HepG2 (cell line): ENCODE results near the gene ATG4D. TPM values are rescaled to one million over a fixed set of nuclear protein-coding genes. Genes with fewer than 3 reads are reported as not detected.

Experiments
- AGO1 ChIP-seq: fragments of 200-400 bp; formaldehyde crosslinking; IDR thresholded peaks from 2 replicates; pipeline ENCODE4 v1.6.1; 2017; ENCODE audit warnings: mild to moderate bottlenecking, low read depth, low read length, moderate library complexity; ENCODE audit not compliant: poor library complexity, severe bottlenecking
- ATF7-NPFF ChIP-seq: sonication (generic); formaldehyde crosslinking; IDR thresholded peaks from 2 replicates; pipeline ENCODE4 v1.8.1; 2023; ENCODE audit warnings: mild to moderate bottlenecking, low read depth, missing genetic modification reagents, moderate library complexity
- FOSL1 ChIP-seq: sonication (generic); formaldehyde crosslinking; IDR thresholded peaks from 2 replicates; pipeline ENCODE4 v1.9.0; 2021; ENCODE audit warnings: missing genetic modification reagents, borderline replicate concordance
- FOXO1 ChIP-seq: sonication (generic); formaldehyde crosslinking; IDR thresholded peaks from 2 replicates; pipeline ENCODE4 v1.4.0; 2020; ENCODE audit warnings: missing genetic modification reagents
- HDAC6 ChIP-seq: fragments of 200-600 bp; sonication (generic); IDR thresholded peaks from 2 replicates; pipeline ENCODE4 v1.7.0; 2017; ENCODE audit warnings: mild to moderate bottlenecking, antibody characterized with exemption, low read length, low read depth
- HMG20B ChIP-seq: conservative IDR thresholded peaks from 2 replicates; pipeline ENCODE4 v1.6.1; 2016; ENCODE audit warnings: missing genetic modification reagents, missing compliant biosample characterization
- KLF12 ChIP-seq: sonication (generic); formaldehyde crosslinking; IDR thresholded peaks from 2 replicates; pipeline ENCODE4 v1.4.0; 2020; ENCODE audit warnings: missing genetic modification reagents, borderline replicate concordance
- KLF13 ChIP-seq: sonication (generic); formaldehyde crosslinking; IDR thresholded peaks from 2 replicates; pipeline ENCODE4 v1.4.0; 2020; ENCODE audit warnings: mild to moderate bottlenecking, missing genetic modification reagents
- KLF9 ChIP-seq: IDR thresholded peaks from 2 replicates; pipeline ENCODE4 v1.6.1; 2016; ENCODE audit warnings: low read depth
- NFYB ChIP-seq: sonication (generic); formaldehyde crosslinking; IDR thresholded peaks from 2 replicates; pipeline ENCODE4 v1.4.0; 2020; ENCODE audit warnings: missing genetic modification reagents
- NKX3-1 ChIP-seq: sonication (generic); formaldehyde crosslinking; IDR thresholded peaks from 2 replicates; pipeline ENCODE4 v1.5.0; 2020; ENCODE audit warnings: missing genetic modification reagents
- PHB2 ChIP-seq: fragments of 450-650 bp; IDR thresholded peaks from 2 replicates; pipeline ENCODE4 v1.6.1; 2018; ENCODE audit not compliant: partially characterized antibody
- PPARG ChIP-seq: conservative IDR thresholded peaks from 2 replicates; pipeline ENCODE4 v1.6.1; 2016; ENCODE audit warnings: missing biosample characterization, missing genetic modification reagents
- SIN3B ChIP-seq: fragments of 150-350 bp; IDR thresholded peaks from 2 replicates; pipeline ENCODE4 v1.6.1; 2014; ENCODE audit warnings: low read length
- SMC3 ChIP-seq: IDR thresholded peaks from 2 replicates; pipeline ENCODE4 v1.6.1; 2011; ENCODE audit warnings: low read length, improper control_type of control experiment
- SRSF9 ChIP-seq: fragments of 200-400 bp; formaldehyde crosslinking; IDR thresholded peaks from 2 replicates; pipeline ENCODE4 v1.6.1; 2018; ENCODE audit warnings: borderline replicate concordance, mild to moderate bottlenecking, low read depth, low read length; ENCODE audit not compliant: insufficient read depth, poor library complexity, severe bottlenecking
- ZNF224 ChIP-seq: sonication (generic); formaldehyde crosslinking; IDR thresholded peaks from 2 replicates; pipeline ENCODE4 v1.5.0; 2020; ENCODE audit warnings: mild to moderate bottlenecking, missing genetic modification reagents
- ZNF225 ChIP-seq: sonication (generic); formaldehyde crosslinking; IDR thresholded peaks from 2 replicates; pipeline ENCODE4 v1.4.0; 2020; ENCODE audit warnings: mild to moderate bottlenecking, missing genetic modification reagents
- ZNF24 ChIP-seq: fragments of 450-650 bp; IDR thresholded peaks from 2 replicates; pipeline ENCODE4 v1.6.1; 2017; ENCODE audit warnings: antibody characterized with exemption, mild to moderate bottlenecking
- ZNF326 ChIP-seq: sonication (generic); formaldehyde crosslinking; IDR thresholded peaks from 2 replicates; pipeline ENCODE4 v1.4.0; 2020; ENCODE audit warnings: missing genetic modification reagents, borderline replicate concordance
- polyA plus RNA-seq, 8 experiments: library from polyadenylated mRNA; depleted of rRNA in 3 of 8; stranded (reverse) in 7 of 8; unstranded in 1 of 8; fragments of >200 nt; fragmentation: Illumina TruSeq in 4 of 8; extraction: Trizol in 4 of 8; gene quantifications; 2 replicates each; pipeline versions ENCODE4 v1.2.1 to v1.2.3, GENCODE V29; 2011 to 2016; ENCODE audit warnings: low read depth in 4 of 8, missing spikeins in 1 of 8, mixed read lengths in 1 of 8; ENCODE audit not compliant: insufficient read depth in 1 of 8
- total RNA-seq, 5 experiments: library from RNA; depleted of rRNA; stranded (reverse); fragments of >200 nt; fragmentation: Illumina TruSeq; extraction: Trizol; gene quantifications; 2 replicates each; pipeline ENCODE4 v1.2.3, GENCODE V29; 2016; ENCODE audit warnings: low read depth in 1 of 5
- TF ChIP-seq, protein P1 (sequence below): sonication (generic); formaldehyde crosslinking; conservative IDR thresholded peaks from 2 replicates; pipeline ENCODE4 v1.4.0; 2020; ENCODE audit warnings: missing genetic modification reagents
- TF ChIP-seq, protein P2 (sequence below): sonication (generic); formaldehyde crosslinking; conservative IDR thresholded peaks from 2 replicates; pipeline ENCODE4 v1.8.0; 2022; ENCODE audit warnings: mild to moderate bottlenecking, moderate library complexity, missing genetic modification reagents
- TF ChIP-seq, protein P3 (sequence below): sonication (generic); formaldehyde crosslinking; conservative IDR thresholded peaks from 2 replicates; pipeline ENCODE4 v1.8.1; 2023; ENCODE audit warnings: missing genetic modification reagents
- TF ChIP-seq, protein P4 (sequence below): sonication (generic); formaldehyde crosslinking; IDR thresholded peaks from 2 replicates; pipeline ENCODE4 v1.4.0; 2020; ENCODE audit warnings: missing genetic modification reagents

Gene ATG4D
- total and polyA plus RNA-seq, 2 of the 13 experiments (the other 11 are each of a cell fraction or from before 2014, with no cell fraction given), result 17.8 to 19.0 TPM

DNA sequence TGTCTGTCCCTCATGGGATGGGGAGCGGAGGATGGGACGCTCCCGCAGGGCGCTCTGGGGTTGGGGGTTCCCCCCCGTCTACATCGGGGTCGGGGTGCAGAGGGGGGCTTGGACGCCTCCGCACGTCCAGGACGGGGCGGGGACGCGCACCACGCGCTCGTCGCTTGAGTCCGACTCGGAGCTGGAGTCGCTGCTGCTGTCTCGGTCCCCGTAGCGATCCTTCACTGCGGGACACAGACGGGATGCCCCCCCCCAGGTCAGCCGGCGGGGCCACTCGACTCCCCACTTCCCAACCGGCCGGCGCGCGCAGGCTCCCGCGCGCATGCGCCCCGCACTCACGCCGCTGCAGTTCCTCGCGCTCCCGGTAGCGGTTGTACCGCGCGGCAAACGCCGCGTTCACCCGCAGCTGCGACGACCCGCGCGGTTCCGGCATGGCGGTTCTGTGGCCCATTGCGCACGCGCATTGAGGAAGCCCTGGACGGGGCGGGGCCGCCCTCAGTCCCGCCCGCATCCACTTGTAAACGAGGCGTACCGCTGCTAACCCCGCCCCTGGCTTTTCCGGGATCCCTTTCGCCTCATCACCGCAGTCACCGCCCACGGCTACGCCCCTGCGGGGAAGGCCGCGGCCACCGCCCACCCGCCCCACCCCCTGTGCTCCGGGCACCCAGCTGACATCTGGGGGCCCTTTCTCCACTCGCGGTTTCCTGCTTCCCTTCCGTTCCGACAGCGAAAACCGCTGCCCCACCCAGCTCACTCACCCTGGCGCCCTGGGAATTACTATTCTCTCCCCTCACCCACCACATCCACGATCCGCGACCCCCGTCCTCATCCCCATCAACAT lies 22.1 kb downstream of the ATG4D start, which contains the start of gene KRI1 (continued):
- TF ChIP-seq ZNF24 (no peak), KLF9 (CRISPR knock-in tag) (peak; percentile 79; the same call in 1 of the 2 replicates), PHB2 (no peak), PPARG (CRISPR knock-in tag) (peak; percentile 59), SIN3B (no peak), FOXO1 (peak; percentile 79), HDAC6 (no peak), ZNF326 (no peak), ZNF225 (CRISPR knock-in tag) (no peak), KLF13 (no peak), SMC3 (no peak), HMG20B (CRISPR knock-in tag) (0 out of 2 replicates have a peak, but pooled peaks have one; percentile 31), KLF12 (CRISPR knock-in tag) (peak; percentile 74; the same call in 1 of the 2 replicates), AGO1 (no peak), NKX3-1 (CRISPR knock-in tag) (peak; percentile 76), SRSF9 (no peak), FOSL1 (CRISPR knock-in tag) (no peak), NFYB (CRISPR knock-in tag) (peak; percentile 33; the same call in 1 of the 2 replicates), ATF7-NPFF (CRISPR knock-in tag) (peak; percentile 99), ZNF224 (CRISPR knock-in tag) (peak; percentile 97; the same call in 1 of the 2 replicates)
- TF ChIP-seq, protein P1, sequence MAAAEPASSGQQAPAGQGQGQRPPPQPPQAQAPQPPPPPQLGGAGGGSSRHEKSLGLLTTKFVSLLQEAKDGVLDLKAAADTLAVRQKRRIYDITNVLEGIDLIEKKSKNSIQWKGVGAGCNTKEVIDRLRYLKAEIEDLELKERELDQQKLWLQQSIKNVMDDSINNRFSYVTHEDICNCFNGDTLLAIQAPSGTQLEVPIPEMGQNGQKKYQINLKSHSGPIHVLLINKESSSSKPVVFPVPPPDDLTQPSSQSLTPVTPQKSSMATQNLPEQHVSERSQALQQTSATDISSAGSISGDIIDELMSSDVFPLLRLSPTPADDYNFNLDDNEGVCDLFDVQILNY, result peak; percentile 87
- TF ChIP-seq, protein P2, sequence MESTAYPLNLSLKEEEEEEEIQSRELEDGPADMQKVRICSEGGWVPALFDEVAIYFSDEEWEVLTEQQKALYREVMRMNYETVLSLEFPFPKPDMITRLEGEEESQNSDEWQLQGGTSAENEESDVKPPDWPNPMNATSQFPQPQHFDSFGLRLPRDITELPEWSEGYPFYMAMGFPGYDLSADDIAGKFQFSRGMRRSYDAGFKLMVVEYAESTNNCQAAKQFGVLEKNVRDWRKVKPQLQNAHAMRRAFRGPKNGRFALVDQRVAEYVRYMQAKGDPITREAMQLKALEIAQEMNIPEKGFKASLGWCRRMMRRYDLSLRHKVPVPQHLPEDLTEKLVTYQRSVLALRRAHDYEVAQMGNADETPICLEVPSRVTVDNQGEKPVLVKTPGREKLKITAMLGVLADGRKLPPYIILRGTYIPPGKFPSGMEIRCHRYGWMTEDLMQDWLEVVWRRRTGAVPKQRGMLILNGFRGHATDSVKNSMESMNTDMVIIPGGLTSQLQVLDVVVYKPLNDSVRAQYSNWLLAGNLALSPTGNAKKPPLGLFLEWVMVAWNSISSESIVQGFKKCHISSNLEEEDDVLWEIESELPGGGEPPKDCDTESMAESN (CRISPR knock-in tag), result peak; percentile 97
- TF ChIP-seq, protein P3, sequence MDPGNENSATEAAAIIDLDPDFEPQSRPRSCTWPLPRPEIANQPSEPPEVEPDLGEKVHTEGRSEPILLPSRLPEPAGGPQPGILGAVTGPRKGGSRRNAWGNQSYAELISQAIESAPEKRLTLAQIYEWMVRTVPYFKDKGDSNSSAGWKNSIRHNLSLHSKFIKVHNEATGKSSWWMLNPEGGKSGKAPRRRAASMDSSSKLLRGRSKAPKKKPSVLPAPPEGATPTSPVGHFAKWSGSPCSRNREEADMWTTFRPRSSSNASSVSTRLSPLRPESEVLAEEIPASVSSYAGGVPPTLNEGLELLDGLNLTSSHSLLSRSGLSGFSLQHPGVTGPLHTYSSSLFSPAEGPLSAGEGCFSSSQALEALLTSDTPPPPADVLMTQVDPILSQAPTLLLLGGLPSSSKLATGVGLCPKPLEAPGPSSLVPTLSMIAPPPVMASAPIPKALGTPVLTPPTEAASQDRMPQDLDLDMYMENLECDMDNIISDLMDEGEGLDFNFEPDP (CRISPR knock-in tag), result no peak
- TF ChIP-seq, protein P4, sequence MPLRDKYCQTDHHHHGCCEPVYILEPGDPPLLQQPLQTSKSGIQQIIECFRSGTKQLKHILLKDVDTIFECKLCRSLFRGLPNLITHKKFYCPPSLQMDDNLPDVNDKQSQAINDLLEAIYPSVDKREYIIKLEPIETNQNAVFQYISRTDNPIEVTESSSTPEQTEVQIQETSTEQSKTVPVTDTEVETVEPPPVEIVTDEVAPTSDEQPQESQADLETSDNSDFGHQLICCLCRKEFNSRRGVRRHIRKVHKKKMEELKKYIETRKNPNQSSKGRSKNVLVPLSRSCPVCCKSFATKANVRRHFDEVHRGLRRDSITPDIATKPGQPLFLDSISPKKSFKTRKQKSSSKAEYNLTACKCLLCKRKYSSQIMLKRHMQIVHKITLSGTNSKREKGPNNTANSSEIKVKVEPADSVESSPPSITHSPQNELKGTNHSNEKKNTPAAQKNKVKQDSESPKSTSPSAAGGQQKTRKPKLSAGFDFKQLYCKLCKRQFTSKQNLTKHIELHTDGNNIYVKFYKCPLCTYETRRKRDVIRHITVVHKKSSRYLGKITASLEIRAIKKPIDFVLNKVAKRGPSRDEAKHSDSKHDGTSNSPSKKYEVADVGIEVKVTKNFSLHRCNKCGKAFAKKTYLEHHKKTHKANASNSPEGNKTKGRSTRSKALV (CRISPR knock-in tag), result peak; percentile 78
